ENCODE results near the gene BATF. TPM values are rescaled to one million over a fixed set of nuclear protein-coding genes. Genes with fewer than 3 reads are reported as not detected.

BATF gene
- total RNA-seq, 8 experiments from 2014 or later = not detected

- Histone ChIP-seq H3K4me3 (no peak overlapping the region), H3K27ac (no peak overlapping the region), H3K4me1 (replicated peaks in 1 of 2) (no peaks in the 10 kb centered on the region)
- ATAC-seq (replicated peaks in 6 of 8) = no peak
- 40 to 100% (median 59%) methylated on average over 1 to 7 of the region's 7 CpGs; no CpG with 5 or more reads in 2 of the 10 experiments for WGBS, 10 experiments
- in situ Hi-C loops (cut with MboI; ENCODE audit: low pct_unique_long_range_greater_than_20kb in 2 of 9, low sequenced_read_pairs in 9 of 9, unreplicated experiment in 9 of 9) = no loop called here
Measured at GRCh38 chr14:75562089-75562488, 39.8 kb downstream of the BATF start.

- in situ Hi-C loops (cut with MboI; ENCODE audit: low pct_unique_long_range_greater_than_20kb in 2 of 9, low sequenced_read_pairs in 9 of 9, unreplicated experiment in 9 of 9) = no loop called here
Measured at GRCh38 chr14:75562489-75562888, 40.2 kb downstream of the BATF start.

GRCh38 chr14:75563931-75564330 is 41.7 kb downstream of the BATF start:
- in situ Hi-C loops (cut with MboI; ENCODE audit: low pct_unique_long_range_greater_than_20kb in 2 of 9, low sequenced_read_pairs in 9 of 9, unreplicated experiment in 9 of 9) = no loop called here
- 30 to 90% (median 46%) methylated on average over 1 to 4 of the region's 4 CpGs; no CpG with 5 or more reads in 3 of the 10 experiments for WGBS, 10 experiments
- Histone ChIP-seq H3K4me1 (replicated peaks in 1 of 2) (no peaks in the 10 kb centered on the region), H3K27ac (no peak overlapping the region), H3K4me3 (no peak overlapping the region)
- no peak for ATAC-seq (replicated peaks in 6 of 8)

More at GRCh38 chr14:75562489-75562888, 40.2 kb downstream of the BATF start:
- 38 to 70% (median 60%) methylated on average over 1 to 4 of the region's 4 CpGs; no CpG with 5 or more reads in 1 of the 10 experiments for WGBS, 10 experiments
- no peak overlapping the region for H3K27ac ChIP-seq
- no peak for ATAC-seq (replicated peaks in 6 of 8)
- H3K4me3 ChIP-seq = no peak overlapping the region
- no peaks in the 10 kb centered on the region for H3K4me1 ChIP-seq (replicated peaks in 1 of 2)

- in situ Hi-C loops (cut with MboI; ENCODE audit: low pct_unique_long_range_greater_than_20kb in 2 of 9, low sequenced_read_pairs in 9 of 9, unreplicated experiment in 9 of 9) = no loop called here
- no peaks in the 10 kb centered on the region for H3K4me1 ChIP-seq (replicated peaks in 1 of 2)
- H3K4me3 ChIP-seq = no peak overlapping the region
- ATAC-seq (replicated peaks in 6 of 8) = no peak
- WGBS, 10 experiments = 47 to 100% (median 80%) methylated on average over 1 to 3 of the region's 5 CpGs; no CpG with 5 or more reads in 3 of the 10 experiments
- H3K27ac ChIP-seq = no peak overlapping the region
Measured at GRCh38 chr14:75565056-75565455, 42.8 kb downstream of the BATF start.

- in situ Hi-C loops (cut with MboI; ENCODE audit: low pct_unique_long_range_greater_than_20kb in 2 of 9, low sequenced_read_pairs in 9 of 9, unreplicated experiment in 9 of 9) = no loop called here
- no peak overlapping the region for H3K27ac ChIP-seq
- H3K4me3 ChIP-seq = no peak overlapping the region
- ATAC-seq (replicated peaks in 6 of 8) = no peak
- H3K4me1 ChIP-seq (replicated peaks in 1 of 2) = no peaks in the 10 kb centered on the region
- WGBS, 10 experiments = 0 to 100% (median 69%) methylated on average over 1 to 4 of the region's 4 CpGs
Measured at GRCh38 chr14:75566321-75566720, 44.1 kb downstream of the BATF start.

- Histone ChIP-seq H3K27ac (no peak overlapping the region), H3K4me3 (no peak overlapping the region), H3K4me1 (replicated peaks in 1 of 2) (no peaks in the 10 kb centered on the region)
- no peak for ATAC-seq (replicated peaks in 6 of 8)
- WGBS, 10 experiments = 28 to 100% (median 60%) methylated on average over 1 to 6 of the region's 8 CpGs; no CpG with 5 or more reads in 3 of the 10 experiments
- in situ Hi-C loops (cut with MboI; ENCODE audit: low pct_unique_long_range_greater_than_20kb in 2 of 9, low sequenced_read_pairs in 9 of 9, unreplicated experiment in 9 of 9) = no loop called here
Measured at GRCh38 chr14:75566752-75567151, 44.5 kb downstream of the BATF start.

- in situ Hi-C loops (cut with MboI; ENCODE audit: low pct_unique_long_range_greater_than_20kb in 2 of 9, low sequenced_read_pairs in 9 of 9, unreplicated experiment in 9 of 9) = no loop called here
- Histone ChIP-seq H3K27ac (no peak overlapping the region), H3K4me3 (no peak overlapping the region), H3K4me1 (replicated peaks in 1 of 2) (no peaks in the 10 kb centered on the region)
- 53 to 100% (median 84%) methylated on average over 1 to 6 of the region's 7 CpGs; no CpG with 5 or more reads in 4 of the 10 experiments for WGBS, 10 experiments
- no peak for ATAC-seq (replicated peaks in 6 of 8)
Measured at GRCh38 chr14:75568140-75568539, 45.9 kb downstream of the BATF start.

GRCh38 chr14:75568791-75569190 is 46.5 kb downstream of the BATF start:
- Histone ChIP-seq H3K4me1 (replicated peaks in 1 of 2) (no peaks in the 10 kb centered on the region), H3K27ac (no peak overlapping the region), H3K4me3 (no peak overlapping the region)
- ATAC-seq (replicated peaks in 6 of 8) = no peak
- in situ Hi-C loops (cut with MboI; ENCODE audit: low pct_unique_long_range_greater_than_20kb in 2 of 9, low sequenced_read_pairs in 9 of 9, unreplicated experiment in 9 of 9) = no loop called here
- 42 to 88% (median 77%) methylated on average over 1 to 6 of the region's 6 CpGs; no CpG with 5 or more reads in 2 of the 10 experiments for WGBS, 10 experiments

GRCh38 chr14:75570797-75571196 is 48.5 kb downstream of the BATF start:
- Histone ChIP-seq H3K27ac (no peak overlapping the region), H3K4me3 (no peak overlapping the region), H3K4me1 (replicated peaks in 1 of 2) (no peaks in the 10 kb centered on the region)
- no peak for ATAC-seq (replicated peaks in 6 of 8)
- 0 to 67% (median 33%) methylated on average over 1 to 2 of the region's 2 CpGs; no CpG with 5 or more reads in 2 of the 10 experiments for WGBS, 10 experiments
- in situ Hi-C loops (cut with MboI; ENCODE audit: low pct_unique_long_range_greater_than_20kb in 2 of 9, low sequenced_read_pairs in 9 of 9, unreplicated experiment in 9 of 9) = no loop called here

GRCh38 chr14:75572104-75572503 is 49.8 kb downstream of the BATF start:
- 79 to 96% (median 93%) methylated on average over 4 to 6 of the region's 6 CpGs; no CpG with 5 or more reads in 7 of the 10 experiments for WGBS, 10 experiments
- H3K4me1 ChIP-seq (replicated peaks in 1 of 2) = no peaks in the 10 kb centered on the region
- in situ Hi-C loops (cut with MboI; ENCODE audit: low pct_unique_long_range_greater_than_20kb in 2 of 9, low sequenced_read_pairs in 9 of 9, unreplicated experiment in 9 of 9) = no loop called here
- no peak overlapping the region for H3K27ac ChIP-seq
- no peak overlapping the region for H3K4me3 ChIP-seq
- no peak for ATAC-seq (replicated peaks in 6 of 8)

- Histone ChIP-seq H3K27ac (no peak overlapping the region), H3K4me3 (no peak overlapping the region), H3K4me1 (replicated peaks in 1 of 2) (peaks cover 8 to 15% of the 10 kb centered on the region in 2 donors)
- in situ Hi-C loops (cut with MboI; ENCODE audit: low pct_unique_long_range_greater_than_20kb in 2 of 9, low sequenced_read_pairs in 9 of 9, unreplicated experiment in 9 of 9) = loop anchor here in 1 of 9 experiments (5.0 kb wide), 1 partner anchor 80 kb away; no protein-coding TSS in a partner anchor
- ATAC-seq (replicated peaks in 6 of 8) = no peak
- WGBS, 10 experiments = 30 to 100% (median 60%) methylated on average over 1 to 3 of the region's 3 CpGs; no CpG with 5 or more reads in 2 of the 10 experiments
Measured at GRCh38 chr14:75577090-75577489, 54.8 kb downstream of the BATF start.

- peak; percentile 61 to 85 (median 76) for ATAC-seq (replicated peaks in 6 of 8)
- in situ Hi-C loops (cut with MboI; ENCODE audit: low pct_unique_long_range_greater_than_20kb in 2 of 9, low sequenced_read_pairs in 9 of 9, unreplicated experiment in 9 of 9) = loop anchor here in 1 of 9 experiments (5.0 kb wide), 1 partner anchor 80 kb away; no protein-coding TSS in a partner anchor
- WGBS, 10 experiments = 0 to 5% (median 4%) methylated on average over 2 to 14 of the region's 16 CpGs; no CpG with 5 or more reads in 4 of the 10 experiments
- Histone ChIP-seq H3K27ac (no peak overlapping the region), H3K4me3 (peak overlapping the region; percentile 28 to 53 (median 35)), H3K4me1 (replicated peaks in 1 of 2) (peaks cover 8 to 15% of the 10 kb centered on the region in 2 donors)
Measured at GRCh38 chr14:75577729-75578101, 55.4 kb downstream of the BATF start.

GRCh38 chr14:75578102-75578785 is 56.0 kb downstream of the BATF start, which contains the start of gene FLVCR2:
FLVCR2 (plus strand) TSS chr14:75578620; CDS start chr14:75578973, 353 bp downstream.
- peak within 1 kb of the TSS; percentile 28 to 53 (median 35) for H3K4me3 ChIP-seq
- peak within 1 kb of the TSS in 1 of 2 donors; percentile 42 for H3K27ac ChIP-seq
- WGBS, 10 experiments = 0 to 7% (median 0%) methylated on average over 2 to 7 of the region's 49 CpGs; no CpG with 5 or more reads in 7 of the 10 experiments

More at GRCh38 chr14:75578102-75578785, 56.0 kb downstream of the BATF start, which contains the start of gene FLVCR2:
- peak; percentile 58 to 80 (median 74) for ATAC-seq (replicated peaks in 6 of 8)
- peaks cover 8 to 18% of the 10 kb centered on the region in 2 donors for H3K4me1 ChIP-seq (replicated peaks in 1 of 2)
- in situ Hi-C loops (cut with MboI; ENCODE audit: low pct_unique_long_range_greater_than_20kb in 2 of 9, low sequenced_read_pairs in 9 of 9, unreplicated experiment in 9 of 9) = loop anchor here in 1 of 9 experiments (5.0 kb wide), 1 partner anchor 79 kb away; no protein-coding TSS in a partner anchor
